ENCODE measurements around the gene GPC3.

DNA sequence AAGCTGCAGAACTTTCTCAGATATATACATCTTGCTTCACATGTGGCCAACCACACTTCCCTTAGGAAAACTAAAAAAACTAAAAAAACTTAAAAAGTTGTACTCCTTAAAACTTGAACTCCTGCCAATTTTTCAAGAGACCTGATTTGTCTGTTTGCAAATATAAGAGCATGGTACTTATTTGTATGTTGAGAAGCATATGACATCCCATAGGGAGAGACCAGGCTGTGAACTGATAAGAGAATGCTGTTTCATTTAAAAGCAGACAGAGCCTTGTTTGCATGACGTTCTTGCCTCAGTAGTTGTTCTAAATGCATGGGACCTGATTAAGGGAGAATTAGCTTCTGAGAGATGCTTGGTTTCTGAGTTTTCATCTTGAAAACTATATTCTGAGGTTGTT, 169.9 kb downstream of the GPC3 start:
- TF ChIP-seq, protein P1, sequence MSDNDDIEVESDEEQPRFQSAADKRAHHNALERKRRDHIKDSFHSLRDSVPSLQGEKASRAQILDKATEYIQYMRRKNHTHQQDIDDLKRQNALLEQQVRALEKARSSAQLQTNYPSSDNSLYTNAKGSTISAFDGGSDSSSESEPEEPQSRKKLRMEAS (IDR thresholded peaks at IDR 0.05; ENCODE audit: insufficient read depth, insufficient read length), result no peak
- TF ChIP-seq, protein P2, sequence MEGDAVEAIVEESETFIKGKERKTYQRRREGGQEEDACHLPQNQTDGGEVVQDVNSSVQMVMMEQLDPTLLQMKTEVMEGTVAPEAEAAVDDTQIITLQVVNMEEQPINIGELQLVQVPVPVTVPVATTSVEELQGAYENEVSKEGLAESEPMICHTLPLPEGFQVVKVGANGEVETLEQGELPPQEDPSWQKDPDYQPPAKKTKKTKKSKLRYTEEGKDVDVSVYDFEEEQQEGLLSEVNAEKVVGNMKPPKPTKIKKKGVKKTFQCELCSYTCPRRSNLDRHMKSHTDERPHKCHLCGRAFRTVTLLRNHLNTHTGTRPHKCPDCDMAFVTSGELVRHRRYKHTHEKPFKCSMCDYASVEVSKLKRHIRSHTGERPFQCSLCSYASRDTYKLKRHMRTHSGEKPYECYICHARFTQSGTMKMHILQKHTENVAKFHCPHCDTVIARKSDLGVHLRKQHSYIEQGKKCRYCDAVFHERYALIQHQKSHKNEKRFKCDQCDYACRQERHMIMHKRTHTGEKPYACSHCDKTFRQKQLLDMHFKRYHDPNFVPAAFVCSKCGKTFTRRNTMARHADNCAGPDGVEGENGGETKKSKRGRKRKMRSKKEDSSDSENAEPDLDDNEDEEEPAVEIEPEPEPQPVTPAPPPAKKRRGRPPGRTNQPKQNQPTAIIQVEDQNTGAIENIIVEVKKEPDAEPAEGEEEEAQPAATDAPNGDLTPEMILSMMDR (IDR thresholded peaks at IDR 0.05; ENCODE audit: extremely low read depth in 1 of 2, insufficient read depth in 1 of 2, low read depth in 1 of 2, low read length in 2 of 2), result no peak
- no peak for TF ChIP-seq EZH2 (IDR thresholded peaks at IDR 0.05; ENCODE audit: borderline replicate concordance, low read depth, low read length, severe bottlenecking)
